SHP77 treated with DMSO at 0.1 percent for 48 hours (cell line): ENCODE results near the gene WNT2B.

Experiments used
- DNase-seq: peaks from one replicate; lab custom pipeline; 2025; lab: John Stamatoyannopoulos, UW

WNT2B gene

GRCh38 chr1:112505400-112505785 lies 3.4 kb upstream of the WNT2B start:
- DNase-seq: no peak

DNA sequence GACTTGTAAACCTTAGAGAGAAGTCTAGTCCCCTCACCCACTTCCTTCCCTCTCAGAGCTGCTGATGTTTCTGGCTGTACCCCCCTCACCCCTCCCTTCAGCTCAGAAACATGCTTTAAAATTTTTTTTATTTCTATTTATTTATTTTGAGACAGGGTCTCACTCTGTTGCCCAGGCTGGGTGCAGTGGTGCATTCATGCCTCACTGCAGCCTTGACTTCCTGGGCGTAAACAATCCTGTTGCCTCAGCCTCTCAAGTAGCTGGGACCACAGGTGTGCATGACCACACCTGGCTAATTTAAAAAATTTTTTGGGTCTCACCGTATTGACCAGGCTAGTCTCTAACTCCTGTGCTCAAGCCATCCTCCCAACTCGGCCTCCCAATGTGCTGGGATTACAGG lies 2.9 kb upstream of the WNT2B start:
- DNase-seq: no peak

DNA sequence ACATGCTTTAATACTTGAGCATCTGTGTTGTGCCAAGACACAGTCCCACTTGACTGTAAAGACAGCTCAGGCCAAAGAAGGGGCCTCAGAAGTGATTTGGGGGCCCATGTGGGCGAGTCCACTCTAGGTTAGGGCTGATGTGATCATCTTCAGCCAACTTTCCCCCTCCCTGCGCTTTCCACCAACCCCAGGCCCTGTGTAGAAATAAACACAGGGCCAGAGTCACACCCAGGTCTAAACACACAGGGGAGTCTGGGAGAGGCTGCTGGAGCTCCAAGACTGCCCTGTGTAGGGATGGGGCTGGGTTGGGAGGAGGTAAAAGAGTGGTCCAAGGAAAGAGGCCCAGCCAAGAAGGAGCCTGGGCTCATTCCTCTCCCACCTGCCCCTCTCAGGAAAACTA lies 2.5 kb upstream of the WNT2B start:
- no peak for DNase-seq

- DNase-seq: no peak
Measured at GRCh38 chr1:112506731-112507130, 2.0 kb upstream of the WNT2B start.

- no peak for DNase-seq
Measured at GRCh38 chr1:112507336-112507735, 1.4 kb upstream of the WNT2B start.

GRCh38 chr1:112507921-112508277 lies 866 bp upstream of the WNT2B start:
- no peak for DNase-seq

DNA sequence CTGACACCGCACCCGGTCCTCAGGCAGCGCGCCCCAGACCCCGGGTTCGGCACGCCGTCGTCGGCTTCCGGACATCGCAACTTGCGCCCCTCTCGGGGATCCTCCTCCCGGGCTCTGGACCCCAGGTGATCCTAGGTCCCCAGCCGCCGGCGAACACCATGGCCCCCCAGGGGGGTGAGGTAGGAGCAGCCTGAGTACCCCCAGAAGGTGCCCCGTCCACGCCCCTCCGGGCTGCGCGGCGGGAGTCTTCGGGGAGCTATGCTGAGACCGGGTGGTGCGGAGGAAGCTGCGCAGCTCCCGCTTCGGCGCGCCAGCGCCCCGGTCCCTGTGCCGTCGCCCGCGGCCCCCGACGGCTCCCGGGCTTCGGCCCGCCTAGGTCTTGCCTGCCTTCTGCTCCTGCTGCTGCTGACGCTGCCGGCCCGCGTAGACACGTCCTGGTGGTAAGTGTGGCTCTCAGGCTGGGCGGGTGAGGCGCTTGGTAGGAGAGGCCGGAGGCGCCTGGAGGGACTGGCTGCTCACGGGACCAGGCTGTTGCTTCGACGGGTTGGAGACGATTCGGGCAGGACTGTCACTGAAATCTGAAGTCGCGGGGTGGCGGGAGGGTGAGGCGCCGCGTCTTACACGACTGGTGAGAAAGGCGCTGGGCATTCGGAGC lies 367 bp downstream of the WNT2B start:
- no peak for DNase-seq

- DNase-seq: no peak
Measured at GRCh38 chr1:112509660-112510178, 954 bp downstream of the WNT2B start.

DNA sequence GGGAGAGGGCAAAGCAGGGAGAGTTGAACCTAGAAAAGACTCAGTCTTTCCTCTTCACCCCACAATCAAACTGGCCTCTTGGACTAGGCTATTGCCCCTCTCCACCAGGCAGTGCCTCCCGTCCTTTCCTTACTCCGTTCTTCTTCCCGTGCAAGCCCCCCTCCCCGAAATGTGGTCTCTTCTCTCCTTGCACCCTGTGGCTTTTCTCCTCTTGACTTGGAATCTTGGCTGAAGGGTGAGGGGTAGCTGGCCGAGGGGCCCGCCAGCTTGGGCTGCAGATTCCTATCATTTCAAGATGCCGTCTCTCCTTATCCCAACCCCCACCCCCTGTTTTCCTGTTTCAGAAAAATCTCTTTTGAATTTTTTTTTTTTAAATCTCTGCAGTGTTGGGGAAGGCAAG lies 1.6 kb downstream of the WNT2B start:
- DNase-seq: no peak

GRCh38 chr1:112511897-112512296 lies 3.1 kb downstream of the WNT2B start:
- no peak for DNase-seq

GRCh38 chr1:112513112-112513870 lies 4.5 kb downstream of the WNT2B start:
- DNase-seq: no peak

- DNase-seq: no peak
Measured at GRCh38 chr1:112514901-112515300, 6.1 kb downstream of the WNT2B start.

- no peak for DNase-seq
Measured at GRCh38 chr1:112515311-112516009, 6.7 kb downstream of the WNT2B start.

DNA sequence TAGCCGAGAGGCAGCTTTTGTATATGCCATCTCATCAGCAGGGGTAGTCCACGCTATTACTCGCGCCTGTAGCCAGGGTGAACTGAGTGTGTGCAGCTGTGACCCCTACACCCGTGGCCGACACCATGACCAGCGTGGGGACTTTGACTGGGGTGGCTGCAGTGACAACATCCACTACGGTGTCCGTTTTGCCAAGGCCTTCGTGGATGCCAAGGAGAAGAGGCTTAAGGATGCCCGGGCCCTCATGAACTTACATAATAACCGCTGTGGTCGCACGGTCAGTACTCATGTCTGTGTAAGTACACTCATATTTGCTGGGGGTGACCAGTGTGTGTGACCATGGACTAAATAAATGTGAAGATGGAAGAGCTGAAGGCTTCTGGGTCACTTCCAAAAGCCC lies 7.4 kb downstream of the WNT2B start:
- DNase-seq: no peak

DNA sequence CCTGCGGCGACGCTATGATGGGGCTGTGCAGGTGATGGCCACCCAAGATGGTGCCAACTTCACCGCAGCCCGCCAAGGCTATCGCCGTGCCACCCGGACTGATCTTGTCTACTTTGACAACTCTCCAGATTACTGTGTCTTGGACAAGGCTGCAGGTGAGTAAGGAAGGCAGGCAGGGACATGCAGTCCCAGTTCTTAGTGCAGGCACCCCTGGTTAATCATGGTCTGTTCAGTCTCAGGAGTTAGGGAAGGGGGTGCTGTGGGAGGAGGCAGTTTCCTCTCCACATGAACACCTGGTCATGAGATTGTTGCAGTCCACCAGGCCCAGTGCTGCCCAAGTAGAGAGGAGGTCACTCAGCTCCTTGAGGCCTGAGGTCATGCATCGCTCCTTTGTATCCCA lies 8.5 kb downstream of the WNT2B start:
- no peak for DNase-seq

DNA sequence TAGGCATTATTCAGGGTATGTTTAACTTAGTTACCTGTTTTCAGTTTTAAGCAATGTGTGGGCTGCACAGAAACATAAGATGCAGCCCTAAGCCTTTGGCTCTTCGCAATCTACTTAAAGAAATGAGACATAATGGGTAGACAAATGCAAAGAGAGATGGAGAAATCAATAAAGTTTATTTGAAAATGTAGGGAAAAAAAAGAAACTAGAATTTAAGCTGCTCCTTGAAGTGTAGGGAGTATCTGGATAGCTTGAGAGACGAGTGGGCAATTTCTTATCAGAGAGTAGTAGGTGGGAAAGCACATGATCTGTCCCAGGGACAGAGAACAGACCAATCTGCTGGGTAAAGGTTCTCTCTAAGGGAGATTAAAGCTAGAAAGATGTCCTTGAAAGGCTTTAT lies 8.9 kb downstream of the WNT2B start:
- DNase-seq: no peak

GRCh38 chr1:112518186-112518585 lies 9.4 kb downstream of the WNT2B start:
- no peak for DNase-seq

DNA sequence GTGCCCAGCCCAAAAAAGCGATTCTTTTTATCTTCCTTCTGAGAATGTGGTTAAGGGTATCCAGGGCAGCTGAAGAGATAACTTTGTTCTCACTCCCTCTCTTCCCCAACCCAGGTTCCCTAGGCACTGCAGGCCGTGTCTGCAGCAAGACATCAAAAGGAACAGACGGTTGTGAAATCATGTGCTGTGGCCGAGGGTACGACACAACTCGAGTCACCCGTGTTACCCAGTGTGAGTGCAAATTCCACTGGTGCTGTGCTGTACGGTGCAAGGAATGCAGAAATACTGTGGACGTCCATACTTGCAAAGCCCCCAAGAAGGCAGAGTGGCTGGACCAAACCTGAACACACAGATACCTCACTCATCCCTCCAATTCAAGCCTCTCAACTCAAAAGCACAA lies 11.4 kb downstream of the WNT2B start:
- DNase-seq: no peak

GRCh38 chr1:112522621-112523020 lies 13.9 kb downstream of the WNT2B start:
- no peak for DNase-seq

- DNase-seq: no peak
Measured at GRCh38 chr1:112524251-112524650, 15.5 kb downstream of the WNT2B start.

DNA sequence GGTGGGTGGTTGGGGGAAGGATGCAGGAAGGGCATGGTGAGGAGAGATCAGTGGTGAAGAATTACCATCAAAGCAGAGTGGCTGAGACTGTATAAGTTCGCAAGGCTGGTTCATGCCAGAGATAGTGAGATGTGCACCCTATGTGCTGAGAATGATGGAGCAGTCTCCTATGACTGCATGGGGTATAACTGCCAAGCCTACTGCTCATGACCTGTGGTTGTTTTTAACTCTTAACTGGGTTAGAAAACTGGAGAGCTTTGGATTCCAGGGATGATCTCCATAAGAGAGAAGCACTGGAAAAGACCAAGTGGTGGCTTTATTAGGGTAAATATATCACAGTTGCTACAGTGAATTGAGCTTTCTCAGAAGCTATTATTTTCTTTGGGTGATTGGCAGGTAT lies 16.2 kb downstream of the WNT2B start:
- no peak for DNase-seq

- no peak for DNase-seq
Measured at GRCh38 chr1:112527266-112528010, 18.7 kb downstream of the WNT2B start.
